H1 (cell line): ENCODE data around the gene SHC3. TPM values are rescaled to one million over a fixed set of nuclear protein-coding genes. Genes with fewer than 3 reads are reported as not detected.

ENCODE experiments used
- ATF2 ChIP-seq: IDR thresholded peaks from 2 replicates; pipeline ENCODE4 v1.6.1; 2012; ENCODE audit warnings: low read length, inconsistent platforms
- BRCA1 ChIP-seq: IDR thresholded peaks from 2 replicates; pipeline ENCODE4 v1.6.1; 2012; ENCODE audit warnings: low read depth, low read length, improper control_type of control experiment
- CBX8 ChIP-seq: fragments of 300-800, 300-1000 bp; sonication (generic); IDR thresholded peaks from 2 replicates; pipeline ENCODE4 v1.7.1; 2016; ENCODE audit warnings: low read depth, low read length, borderline replicate concordance
- CEBPB ChIP-seq: IDR thresholded peaks from 2 replicates; pipeline ENCODE4 v1.6.1; 2012; ENCODE audit warnings: low read depth, low read length
- CHD2 ChIP-seq: IDR thresholded peaks from 2 replicates; pipeline ENCODE4 v1.6.1; 2012; ENCODE audit warnings: low read length, improper control_type of control experiment
- CREB1 ChIP-seq: IDR thresholded peaks from 2 replicates; pipeline ENCODE4 v1.6.1; 2012; ENCODE audit warnings: inconsistent platforms
- CTCF ChIP-seq, 3 experiments: IDR thresholded peaks; 1 replicate in 2 of 3; 2 replicates in 1 of 3; pipeline versions ENCODE4 v1.5.1 to v1.6.1; 2011; ENCODE audit warnings: low read length in 3 of 3, mild to moderate bottlenecking in 3 of 3, inconsistent platforms in 2 of 3, low read depth in 1 of 3, moderate library complexity in 1 of 3; ENCODE audit not compliant: insufficient read depth in 1 of 3; ENCODE audit errors: control extremely low read depth in 1 of 3
- EGR1 ChIP-seq: IDR thresholded peaks from 2 replicates; pipeline ENCODE4 v1.6.1; 2011; ENCODE audit warnings: low read depth, low read length, borderline replicate concordance
- EZH2 ChIP-seq: fragments of 200-600 bp; sonication (generic); IDR thresholded peaks from 2 replicates; pipeline ENCODE4 v1.7.1; 2012; ENCODE audit warnings: low read depth, mild to moderate bottlenecking, moderate library complexity, low read length, inconsistent platforms; ENCODE audit not compliant: severe bottlenecking
- JUND ChIP-seq: IDR thresholded peaks from 2 replicates; pipeline ENCODE4 v1.6.1; 2011; ENCODE audit warnings: mild to moderate bottlenecking, improper control_type of control experiment, low read length
- KDM4A ChIP-seq: IDR thresholded peaks from one replicate; pipeline ENCODE4 v1.7.1; 2012; ENCODE audit warnings: low read depth, mild to moderate bottlenecking, moderate library complexity, low read length, inconsistent platforms; ENCODE audit not compliant: severe bottlenecking
- NANOG ChIP-seq: IDR thresholded peaks from 2 replicates; pipeline ENCODE4 v1.6.1; 2011; ENCODE audit warnings: low read length, low read depth, mild to moderate bottlenecking, inconsistent platforms; ENCODE audit not compliant: insufficient read depth, poor library complexity, severe bottlenecking
- RNF2 ChIP-seq: fragments of 200-900, 300-1000 bp; sonication (generic); IDR thresholded peaks from 2 replicates; pipeline ENCODE4 v1.7.1; 2016; ENCODE audit warnings: borderline replicate concordance, low read depth, mild to moderate bottlenecking, antibody characterized with exemption, low read length; ENCODE audit not compliant: poor library complexity, severe bottlenecking; ENCODE audit errors: missing control alignments
- SP1 ChIP-seq: IDR thresholded peaks from 2 replicates; pipeline ENCODE4 v1.6.1; 2011; ENCODE audit warnings: low read depth, low read length
- SUZ12 ChIP-seq: fragments of 200-600 bp; sonication (generic); IDR thresholded peaks from 2 replicates; pipeline ENCODE4 v1.6.1; 2012; ENCODE audit warnings: mild to moderate bottlenecking, inconsistent platforms, low read length, moderate library complexity, mixed read lengths
- TAF7 ChIP-seq: optimal IDR thresholded peaks from 2 replicates; pipeline ENCODE3; 2011; ENCODE audit warnings: low read depth, mild to moderate bottlenecking, inconsistent platforms, low read length, moderate library complexity, borderline replicate concordance
- polyA plus RNA-seq, 7 experiments: library from polyadenylated mRNA; depleted of rRNA in 3 of 7; stranded (reverse) in 5 of 7; unstranded in 2 of 7; fragments of >200 nt in 5 of 7; fragments of 200-250 nt in 2 of 7; gene quantifications; 1 replicate in 5 of 7; 2 replicates in 1 of 7; 4 replicates in 1 of 7; pipeline versions ENCODE4 v1.2.1 to v1.2.3, GENCODE V29; 2011 to 2013; ENCODE audit warnings: missing spikeins in 2 of 7, mixed read lengths in 2 of 7
- total RNA-seq: library from RNA; stranded (reverse); fragmentation: NEBNext Ultra II Directional; extraction: Animal tissue kit (Norgen Biotek cat#: 25700); gene quantifications from 2 replicates; pipeline ENCODE4 v1.2.1, GENCODE V29; 2021
- TF ChIP-seq, protein P1 (sequence below): IDR thresholded peaks from 2 replicates; pipeline ENCODE4 v1.6.1; 2012; ENCODE audit warnings: inconsistent platforms

SHC3 gene
- total and polyA plus RNA-seq, 2 of the 8 experiments (the other 6 are each of a cell fraction or from before 2014, with no cell fraction given), result 1.4 to 7.1 TPM

GRCh38 chr9:89177944-89178829 lies at the start of gene SHC3 (continued):
- TF ChIP-seq RNF2 (peak; percentile 14), ATF2 (peak; percentile 71; the same call in 1 of the 2 replicates), TAF7 (no peak), EZH2 (peak; percentile 79), EGR1 (no peak), SP1 (no peak), SUZ12 (peak; percentile 57), NANOG (no peak), JUND (peak; percentile 93), CEBPB (no peak), KDM4A (peak; percentile 60), BRCA1 (no peak), CREB1 (no peak), CHD2 (no peak), CBX8 (no peak), CTCF (IDR thresholded peaks at IDR 0.05; ENCODE audit: control extremely low read depth in 1 of 3, insufficient read depth in 1 of 3, low read depth in 1 of 3, low read length in 3 of 3) (no peak)
- TF ChIP-seq, protein P1, sequence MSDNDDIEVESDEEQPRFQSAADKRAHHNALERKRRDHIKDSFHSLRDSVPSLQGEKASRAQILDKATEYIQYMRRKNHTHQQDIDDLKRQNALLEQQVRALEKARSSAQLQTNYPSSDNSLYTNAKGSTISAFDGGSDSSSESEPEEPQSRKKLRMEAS, result peak; percentile 13; the same call in 1 of the 2 replicates
- TF ChIP-seq, all 59 proteins: peak for 8
